Hematopoietic multipotent progenitor cell treated with erythropoietin and hydrocortisone succinate and interleukin-3 and kit ligand, for 6 days (in vitro differentiated cells): Measurements from ENCODE around the gene PAK4.
"Not testable (repeated sequence)": the region's sequence is repeated elsewhere in the genome, so short reads cannot be mapped to it uniquely, and the experiment has no call there.

Experiments
- DNase-seq: peaks from one replicate; pipeline ENCODE4 v3.0.0-alpha.2; 2015

Gene PAK4

GRCh38 chr19:39100500-39101166 is 25.0 kb upstream of the PAK4 start:
- DNase-seq, result no peak

- no peak for DNase-seq
Measured at GRCh38 chr19:39103151-39103550, 22.4 kb upstream of the PAK4 start.

GRCh38 chr19:39104186-39104596 is 21.4 kb upstream of the PAK4 start:
- DNase-seq, result no peak

- no peak for DNase-seq
Measured at GRCh38 chr19:39106194-39106593, 19.4 kb upstream of the PAK4 start.

- DNase-seq, result no peak
Measured at GRCh38 chr19:39109641-39110040, 15.9 kb upstream of the PAK4 start.

- peak; percentile 82 for DNase-seq
Measured at GRCh38 chr19:39110263-39110967, 15.2 kb upstream of the PAK4 start.

- peak; percentile 47 for DNase-seq
Measured at GRCh38 chr19:39111593-39112199, 13.9 kb upstream of the PAK4 start.

- no peak for DNase-seq
Measured at GRCh38 chr19:39112338-39112890, 13.2 kb upstream of the PAK4 start.

GRCh38 chr19:39113199-39113598 is 12.4 kb upstream of the PAK4 start:
- no peak for DNase-seq

GRCh38 chr19:39115105-39115847 is 10.3 kb upstream of the PAK4 start:
- no peak for DNase-seq

- DNase-seq, result not testable (repeated sequence)
Measured at GRCh38 chr19:39117023-39117422, 8.6 kb upstream of the PAK4 start.

- no peak for DNase-seq
Measured at GRCh38 chr19:39119830-39120229, 5.8 kb upstream of the PAK4 start.

- no peak for DNase-seq
Measured at GRCh38 chr19:39122934-39123731, 2.5 kb upstream of the PAK4 start.

GRCh38 chr19:39124136-39124764 is 1.3 kb upstream of the PAK4 start:
- no peak for DNase-seq

GRCh38 chr19:39125199-39125553 is 410 bp upstream of the PAK4 start:
- no peak for DNase-seq

GRCh38 chr19:39126312-39127187 is 964 bp downstream of the PAK4 start:
- DNase-seq, result no peak

GRCh38 chr19:39127812-39128515 is 2.4 kb downstream of the PAK4 start:
- DNase-seq, result no peak

- no peak for DNase-seq
Measured at GRCh38 chr19:39128516-39129079, 3.0 kb downstream of the PAK4 start.

- no peak for DNase-seq
Measured at GRCh38 chr19:39129116-39129515, 3.5 kb downstream of the PAK4 start.
